ENCODE measurements around the gene VLDLR.

VLDLR gene

DNA sequence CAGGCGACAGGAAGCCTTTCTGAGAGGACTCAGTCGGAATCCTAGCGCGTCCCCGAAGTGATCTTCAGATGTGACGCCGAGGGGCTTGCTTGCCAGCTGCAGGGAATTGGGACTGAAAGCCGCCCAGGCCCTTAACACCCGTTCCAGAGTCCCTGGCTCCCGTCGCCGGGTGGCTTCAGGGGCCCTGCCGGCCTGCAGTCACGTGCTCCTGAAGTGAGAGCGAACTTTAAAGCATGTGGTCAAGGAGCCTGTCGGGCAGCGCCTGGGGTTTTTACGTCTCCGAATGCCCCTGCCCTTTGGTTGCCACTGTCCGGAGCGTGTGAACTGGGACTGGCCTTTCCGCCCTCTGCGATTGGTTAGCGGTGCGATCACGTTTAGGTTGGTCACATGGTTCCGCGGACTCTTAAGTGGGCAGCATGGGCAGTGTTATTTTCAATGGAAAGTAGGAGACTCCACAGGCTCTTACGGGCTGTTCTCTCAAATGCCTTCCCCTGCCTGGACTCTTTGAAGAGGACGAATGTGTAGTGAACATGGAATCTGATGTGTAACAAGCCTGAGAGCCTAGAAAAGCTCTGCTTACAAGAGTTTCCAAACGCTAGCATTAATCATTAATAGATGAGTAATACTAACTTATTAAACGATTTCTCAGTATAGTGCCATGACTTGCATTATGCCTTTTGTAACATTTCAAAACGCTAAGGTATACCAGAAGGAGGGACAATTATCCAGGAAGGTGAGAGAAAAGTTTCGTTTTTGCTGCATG, 1.9 kb downstream of the VLDLR start:
- Histone ChIP-seq H3K4me3 (ENCODE audit: low read length in 2 of 2) (peak overlapping the region; percentile 84 to 93), H2BK5ac (ENCODE audit: low read length) (no peak overlapping the region), H2BK120ac (ENCODE audit: low read depth, low read length) (no peak overlapping the region), H3K27me3 (ENCODE audit: control insufficient read depth in 3 of 3, insufficient read depth in 3 of 3, low read depth in 1 of 3, low read length in 3 of 3) (peaks cover 0 to 11% (median 3%) of the 10 kb centered on the region in 3 experiments), H3K14ac (ENCODE audit: low read length) (no peak overlapping the region), H2BK12ac (ENCODE audit: low read length) (no peak overlapping the region), H3K4me1 (ENCODE audit: control insufficient read depth in 2 of 2, insufficient read depth in 1 of 2, low read depth in 1 of 2, low read length in 2 of 2) (peaks cover 0 to 11% of the 10 kb centered on the region in 2 donors), H3K23ac (ENCODE audit: low read depth, low read length, poor library complexity) (no peak overlapping the region), H4K91ac (ENCODE audit: low read depth, low read length, poor library complexity) (no peak overlapping the region), H3K36me3 (replicated peaks in 1 of 2; ENCODE audit: control insufficient read depth in 2 of 2, insufficient read depth in 2 of 2, low read length in 2 of 2) (no peaks in the 10 kb centered on the region), H2AFZ (ENCODE audit: low read length) (peak overlapping the region; percentile 97), H3K79me1 (ENCODE audit: low read depth, low read length) (no peaks in the 10 kb centered on the region), H3K9ac (ENCODE audit: low read depth, low read length, poor library complexity) (peak overlapping the region; percentile 53), H2AK5ac (ENCODE audit: low read depth, low read length) (no peak overlapping the region), H3K27ac (replicated peaks; ENCODE audit: low read length) (no peak overlapping the region), H3K4ac (ENCODE audit: low read length) (no peak overlapping the region), H3K4me2 (ENCODE audit: insufficient read depth, low read length, poor library complexity, severe bottlenecking) (peak overlapping the region; percentile 79), H4K8ac (ENCODE audit: low read depth, low read length) (no peak overlapping the region), H3K18ac (ENCODE audit: low read length) (peak overlapping the region; percentile 50), H2BK15ac (ENCODE audit: low read length) (no peak overlapping the region), H3K9me3 (replicated peaks in 1 of 2; ENCODE audit: control insufficient read depth in 2 of 2, insufficient read depth in 1 of 2, low read depth in 1 of 2, low read length in 2 of 2) (no peaks in the 10 kb centered on the region)
- WGBS, 2 donors (ENCODE audit: extremely low coverage in 2 of 2, insufficient read length in 2 of 2, insufficient replicate concordance in 1 of 2), result no CpG with 5 or more reads among the region's 34 CpGs
- peak; percentile 39 for DNase-seq (ENCODE audit: low spot score)

DNA sequence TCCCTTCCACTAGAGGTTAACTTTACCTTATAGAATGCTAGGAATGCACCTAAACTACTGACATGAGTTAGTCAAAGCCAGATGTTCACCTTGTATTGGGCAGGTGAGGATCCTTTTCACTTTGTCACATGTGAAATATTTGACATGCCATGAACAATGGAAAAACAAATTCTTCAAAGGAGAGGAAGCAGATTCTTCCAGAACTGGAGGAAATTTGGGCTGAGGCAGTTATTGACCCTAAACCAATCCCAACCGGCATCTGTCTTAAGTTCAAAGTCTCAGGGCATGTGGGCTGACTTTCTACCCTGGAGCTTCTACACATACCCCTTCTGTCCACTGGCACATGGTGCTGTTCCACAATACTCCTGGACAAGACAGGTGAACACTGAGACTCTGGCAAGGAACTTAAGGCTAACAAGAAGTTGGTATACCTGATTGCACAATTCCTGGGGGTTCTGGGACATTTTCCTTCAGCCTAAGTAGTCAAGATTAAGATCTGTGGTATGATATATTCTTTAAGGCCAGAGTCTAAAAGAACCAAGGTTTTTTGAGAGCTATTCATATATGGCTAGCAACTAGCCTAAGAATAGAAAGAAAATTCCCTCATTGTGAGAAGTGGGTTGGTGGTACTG, 2.6 kb downstream of the VLDLR start:
- H2AK5ac ChIP-seq (ENCODE audit: low read depth, low read length), result no peak overlapping the region
- no peaks in the 10 kb centered on the region for H3K79me1 ChIP-seq (ENCODE audit: low read depth, low read length)
- no peak overlapping the region for H3K27ac ChIP-seq (replicated peaks; ENCODE audit: low read length)
- H3K4ac ChIP-seq (ENCODE audit: low read length), result no peak overlapping the region
- no peaks in the 10 kb centered on the region for H3K9me3 ChIP-seq (replicated peaks in 1 of 2; ENCODE audit: control insufficient read depth in 2 of 2, insufficient read depth in 1 of 2, low read depth in 1 of 2, low read length in 2 of 2)
- no peak for DNase-seq (ENCODE audit: low spot score)
- H2BK5ac ChIP-seq (ENCODE audit: low read length), result no peak overlapping the region
- H2AFZ ChIP-seq (ENCODE audit: low read length), result no peak overlapping the region
- no peak overlapping the region for H3K4me2 ChIP-seq (ENCODE audit: insufficient read depth, low read length, poor library complexity, severe bottlenecking)
- no peak overlapping the region for H2BK15ac ChIP-seq (ENCODE audit: low read length)
- no peak overlapping the region for H3K18ac ChIP-seq (ENCODE audit: low read length)
- no peak overlapping the region for H3K23ac ChIP-seq (ENCODE audit: low read depth, low read length, poor library complexity)
- no peak overlapping the region for H4K91ac ChIP-seq (ENCODE audit: low read depth, low read length, poor library complexity)
- no peak overlapping the region for H2BK12ac ChIP-seq (ENCODE audit: low read length)
- no peak overlapping the region for H3K4me3 ChIP-seq (ENCODE audit: low read length in 2 of 2)
- no peak overlapping the region for H2BK120ac ChIP-seq (ENCODE audit: low read depth, low read length)
- no peak overlapping the region for H3K14ac ChIP-seq (ENCODE audit: low read length)
- WGBS, 2 donors (ENCODE audit: extremely low coverage in 2 of 2, insufficient read length in 2 of 2, insufficient replicate concordance in 1 of 2), result no CpG with 5 or more reads among the region's 1 CpG
- H3K9ac ChIP-seq (ENCODE audit: low read depth, low read length, poor library complexity), result no peak overlapping the region
- no peak overlapping the region for H4K8ac ChIP-seq (ENCODE audit: low read depth, low read length)
- peaks cover 0 to 11% of the 10 kb centered on the region in 2 donors for H3K4me1 ChIP-seq (ENCODE audit: control insufficient read depth in 2 of 2, insufficient read depth in 1 of 2, low read depth in 1 of 2, low read length in 2 of 2)
- peaks cover 0 to 11% (median 3%) of the 10 kb centered on the region in 3 experiments for H3K27me3 ChIP-seq (ENCODE audit: control insufficient read depth in 3 of 3, insufficient read depth in 3 of 3, low read depth in 1 of 3, low read length in 3 of 3)
- no peaks in the 10 kb centered on the region for H3K36me3 ChIP-seq (replicated peaks in 1 of 2; ENCODE audit: control insufficient read depth in 2 of 2, insufficient read depth in 2 of 2, low read length in 2 of 2)

DNA sequence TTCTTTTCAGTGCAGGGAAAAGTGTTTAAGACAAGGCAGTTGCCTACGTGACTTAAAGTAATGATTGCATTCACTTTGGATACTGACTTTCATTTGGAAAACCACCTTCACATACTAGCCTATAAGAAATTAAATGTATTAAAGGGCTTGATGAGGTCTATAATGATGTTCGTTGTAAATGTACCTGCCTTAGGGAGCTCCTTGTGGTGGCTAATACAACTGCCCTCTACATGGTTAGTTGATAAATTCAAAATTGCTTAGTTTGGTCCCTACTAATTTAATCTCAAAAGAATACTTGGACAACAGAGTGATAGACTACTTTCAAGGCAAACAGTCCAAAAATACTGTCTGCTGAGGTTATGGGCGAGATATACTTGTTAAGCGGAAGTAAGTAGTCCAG, 3.8 kb downstream of the VLDLR start:
- Histone ChIP-seq H3K4me2 (ENCODE audit: insufficient read depth, low read length, poor library complexity, severe bottlenecking) (no peak overlapping the region), H3K79me1 (ENCODE audit: low read depth, low read length) (no peaks in the 10 kb centered on the region), H3K4me1 (ENCODE audit: control insufficient read depth in 2 of 2, insufficient read depth in 1 of 2, low read depth in 1 of 2, low read length in 2 of 2) (peaks cover 0 to 11% of the 10 kb centered on the region in 2 donors), H3K36me3 (replicated peaks in 1 of 2; ENCODE audit: control insufficient read depth in 2 of 2, insufficient read depth in 2 of 2, low read length in 2 of 2) (no peaks in the 10 kb centered on the region), H3K14ac (ENCODE audit: low read length) (no peak overlapping the region), H2AFZ (ENCODE audit: low read length) (no peak overlapping the region), H2BK120ac (ENCODE audit: low read depth, low read length) (no peak overlapping the region), H4K91ac (ENCODE audit: low read depth, low read length, poor library complexity) (no peak overlapping the region), H3K18ac (ENCODE audit: low read length) (no peak overlapping the region), H3K9me3 (replicated peaks in 1 of 2; ENCODE audit: control insufficient read depth in 2 of 2, insufficient read depth in 1 of 2, low read depth in 1 of 2, low read length in 2 of 2) (peaks cover 0 to 1% of the 10 kb centered on the region in 2 donors), H2BK5ac (ENCODE audit: low read length) (no peak overlapping the region), H2BK15ac (ENCODE audit: low read length) (no peak overlapping the region), H3K4ac (ENCODE audit: low read length) (no peak overlapping the region), H3K27me3 (ENCODE audit: control insufficient read depth in 3 of 3, insufficient read depth in 3 of 3, low read depth in 1 of 3, low read length in 3 of 3) (peaks cover 0 to 6% (median 2%) of the 10 kb centered on the region in 3 experiments), H2AK5ac (ENCODE audit: low read depth, low read length) (no peak overlapping the region), H4K8ac (ENCODE audit: low read depth, low read length) (no peak overlapping the region), H3K27ac (replicated peaks; ENCODE audit: low read length) (no peak overlapping the region), H3K9ac (ENCODE audit: low read depth, low read length, poor library complexity) (no peak overlapping the region), H2BK12ac (ENCODE audit: low read length) (no peak overlapping the region), H3K23ac (ENCODE audit: low read depth, low read length, poor library complexity) (no peak overlapping the region), H3K4me3 (ENCODE audit: low read length in 2 of 2) (no peak overlapping the region)
- no CpG with 5 or more reads among the region's 4 CpGs for WGBS, 2 donors (ENCODE audit: extremely low coverage in 2 of 2, insufficient read length in 2 of 2, insufficient replicate concordance in 1 of 2)
- DNase-seq (ENCODE audit: low spot score), result no peak

DNA sequence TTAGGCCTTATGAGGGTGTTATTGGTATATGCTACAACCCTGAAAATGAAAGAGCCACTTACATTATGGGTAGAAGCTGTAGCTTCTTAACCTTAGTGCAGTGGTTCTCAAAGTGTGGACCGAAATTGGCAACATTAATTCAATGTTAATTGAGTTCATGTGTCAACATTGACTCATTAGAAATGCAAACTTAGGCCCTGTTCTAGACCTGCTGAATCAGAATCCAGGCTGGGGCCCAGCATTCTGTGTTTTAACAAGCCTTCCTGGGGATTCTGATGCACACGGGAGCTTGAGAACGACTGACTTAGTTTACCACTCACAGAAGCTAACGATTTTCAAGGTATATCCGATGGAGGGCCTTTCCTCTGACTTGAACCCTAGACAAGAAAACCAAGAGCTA, 7.3 kb downstream of the VLDLR start:
- Histone ChIP-seq H3K4me2 (ENCODE audit: insufficient read depth, low read length, poor library complexity, severe bottlenecking) (no peak overlapping the region), H2BK12ac (ENCODE audit: low read length) (no peak overlapping the region), H4K8ac (ENCODE audit: low read depth, low read length) (no peak overlapping the region), H2BK120ac (ENCODE audit: low read depth, low read length) (no peak overlapping the region), H3K36me3 (replicated peaks in 1 of 2; ENCODE audit: control insufficient read depth in 2 of 2, insufficient read depth in 2 of 2, low read length in 2 of 2) (no peaks in the 10 kb centered on the region), H3K27me3 (ENCODE audit: control insufficient read depth in 3 of 3, insufficient read depth in 3 of 3, low read depth in 1 of 3, low read length in 3 of 3) (no peaks in the 10 kb centered on the region), H2BK5ac (ENCODE audit: low read length) (no peak overlapping the region), H2AK5ac (ENCODE audit: low read depth, low read length) (no peak overlapping the region), H3K79me1 (ENCODE audit: low read depth, low read length) (no peaks in the 10 kb centered on the region), H2BK15ac (ENCODE audit: low read length) (no peak overlapping the region), H3K27ac (replicated peaks; ENCODE audit: low read length) (no peak overlapping the region), H2AFZ (ENCODE audit: low read length) (no peak overlapping the region), H3K4me1 (ENCODE audit: control insufficient read depth in 2 of 2, insufficient read depth in 1 of 2, low read depth in 1 of 2, low read length in 2 of 2) (peaks cover 0 to 7% of the 10 kb centered on the region in 2 donors), H3K4ac (ENCODE audit: low read length) (no peak overlapping the region), H3K14ac (ENCODE audit: low read length) (no peak overlapping the region), H3K9me3 (replicated peaks in 1 of 2; ENCODE audit: control insufficient read depth in 2 of 2, insufficient read depth in 1 of 2, low read depth in 1 of 2, low read length in 2 of 2) (peaks cover 0 to 1% of the 10 kb centered on the region in 2 donors), H3K18ac (ENCODE audit: low read length) (no peak overlapping the region), H4K91ac (ENCODE audit: low read depth, low read length, poor library complexity) (no peak overlapping the region), H3K4me3 (ENCODE audit: low read length in 2 of 2) (no peak overlapping the region), H3K9ac (ENCODE audit: low read depth, low read length, poor library complexity) (no peak overlapping the region), H3K23ac (ENCODE audit: low read depth, low read length, poor library complexity) (no peak overlapping the region)
- DNase-seq (ENCODE audit: low spot score), result no peak
- WGBS, 2 donors (ENCODE audit: extremely low coverage in 2 of 2, insufficient read length in 2 of 2, insufficient replicate concordance in 1 of 2), result no CpG with 5 or more reads among the region's 5 CpGs

All from neuronal stem cell (in vitro differentiated cells).